ENCODE results near the gene RPAP2. TPM values are rescaled to one million over a fixed set of nuclear protein-coding genes. Genes with fewer than 3 reads are reported as not detected.
"Not testable (repeated sequence)": the region's sequence is repeated elsewhere in the genome, so short reads cannot be mapped to it uniquely, and the experiment has no call there.

Gene RPAP2
- 17.3 and 38.1 TPM in 2 replicates for total RNA-seq (2014; rRNA removed; shearing (Covaris generic))

- DNase-seq (ENCODE audit: low spot score) = peak; percentile 91
- in situ Hi-C loops (cut with HindIII; ENCODE audit: low sequenced_read_pairs) = no loop called here
Measured at GRCh38 chr1:92298573-92299476, at the start of gene RPAP2, which contains the start of gene GLMN. Gene RPAP2, plus strand, starts transcription at chr1:92299059. Its CDS starts 15 bp downstream, at chr1:92299074. Gene GLMN, minus strand, starts transcription at chr1:92298987. Its CDS starts 988 bp downstream, at chr1:92297999.

GRCh38 chr1:92254714-92255113, 44.1 kb upstream of the RPAP2 start:
- in situ Hi-C loops (cut with HindIII; ENCODE audit: low sequenced_read_pairs); DNase-seq (ENCODE audit: low spot score): not testable (repeated sequence)

DNA sequence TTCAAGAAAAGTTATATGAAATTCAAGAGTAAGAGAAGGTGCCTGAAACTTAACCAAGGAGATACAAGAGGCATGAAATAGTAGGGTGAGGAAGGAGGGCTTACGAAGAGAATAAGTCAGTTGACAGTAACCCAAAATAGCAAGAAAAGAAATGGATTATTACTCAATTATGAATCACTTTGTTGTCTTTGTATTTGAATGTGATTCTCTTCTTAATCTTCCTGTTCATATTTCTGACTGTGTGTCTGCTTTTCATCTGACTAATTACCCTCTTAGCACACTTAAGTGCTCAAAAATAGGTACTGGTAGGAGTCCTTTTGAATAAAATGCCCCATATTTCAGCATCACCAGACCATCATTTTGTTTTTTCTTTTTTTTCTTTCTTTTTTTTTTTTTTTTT, 39.5 kb upstream of the RPAP2 start:
- no peak for DNase-seq (ENCODE audit: low spot score)
- in situ Hi-C loops (cut with HindIII; ENCODE audit: low sequenced_read_pairs) = no loop called here

DNA sequence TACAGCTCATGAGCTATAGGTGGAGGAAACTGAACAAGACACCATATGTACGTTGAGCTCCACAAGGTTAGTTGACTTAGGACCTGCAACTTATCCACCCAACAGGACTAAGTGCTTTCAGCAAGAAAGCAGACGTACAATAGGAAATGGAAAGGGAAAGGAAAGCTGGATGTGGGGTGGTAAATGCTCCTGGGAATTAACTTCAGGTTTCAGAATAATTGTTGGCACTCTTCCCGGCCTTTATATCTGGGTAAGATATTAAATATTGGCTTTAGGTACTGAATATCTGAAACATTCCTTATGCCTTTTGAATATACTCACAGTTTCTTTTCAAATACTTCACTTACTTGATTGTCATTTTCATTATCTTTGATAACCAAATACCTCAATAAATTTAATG, 36.3 kb upstream of the RPAP2 start:
- DNase-seq (ENCODE audit: low spot score) = no peak
- in situ Hi-C loops (cut with HindIII; ENCODE audit: low sequenced_read_pairs) = no loop called here

GRCh38 chr1:92273039-92273438, 25.8 kb upstream of the RPAP2 start:
- DNase-seq (ENCODE audit: low spot score) = no peak
- in situ Hi-C loops (cut with HindIII; ENCODE audit: low sequenced_read_pairs) = no loop called here

GRCh38 chr1:92274939-92275338, 23.9 kb upstream of the RPAP2 start:
- DNase-seq (ENCODE audit: low spot score) = no peak
- in situ Hi-C loops (cut with HindIII; ENCODE audit: low sequenced_read_pairs) = no loop called here

GRCh38 chr1:92276082-92276481, 22.8 kb upstream of the RPAP2 start:
- no peak for DNase-seq (ENCODE audit: low spot score)
- in situ Hi-C loops (cut with HindIII; ENCODE audit: low sequenced_read_pairs) = no loop called here

DNA sequence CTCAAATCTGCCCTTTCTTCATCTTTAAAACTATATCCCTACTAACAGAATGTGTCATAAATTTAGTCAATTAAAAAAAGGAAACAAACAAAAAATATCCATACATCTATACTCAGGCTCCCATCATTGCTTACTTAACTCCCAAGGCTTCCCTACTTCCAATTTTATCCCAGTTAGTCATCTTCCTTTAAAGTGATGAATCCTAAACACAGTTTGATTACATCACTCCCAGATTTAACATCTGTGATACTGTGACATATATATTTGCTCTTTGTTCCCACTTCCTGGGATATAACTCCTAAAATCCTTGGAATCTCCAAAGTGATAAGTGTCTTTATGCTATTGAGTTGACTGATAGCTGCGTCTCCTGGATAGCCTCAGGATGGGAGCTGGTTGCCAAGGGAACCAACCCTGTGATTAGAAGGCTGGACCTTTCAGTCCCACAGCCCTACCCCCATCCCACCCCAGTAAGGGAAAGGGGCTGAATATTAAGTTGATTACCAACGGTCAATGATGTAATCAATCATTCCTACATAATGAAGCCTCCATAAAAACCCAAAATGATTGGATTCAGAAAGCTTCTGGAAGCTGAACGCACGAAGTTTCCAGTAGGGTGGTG, 21.6 kb upstream of the RPAP2 start:
- in situ Hi-C loops (cut with HindIII; ENCODE audit: low sequenced_read_pairs) = no loop called here
- no peak for DNase-seq (ENCODE audit: low spot score)

DNA sequence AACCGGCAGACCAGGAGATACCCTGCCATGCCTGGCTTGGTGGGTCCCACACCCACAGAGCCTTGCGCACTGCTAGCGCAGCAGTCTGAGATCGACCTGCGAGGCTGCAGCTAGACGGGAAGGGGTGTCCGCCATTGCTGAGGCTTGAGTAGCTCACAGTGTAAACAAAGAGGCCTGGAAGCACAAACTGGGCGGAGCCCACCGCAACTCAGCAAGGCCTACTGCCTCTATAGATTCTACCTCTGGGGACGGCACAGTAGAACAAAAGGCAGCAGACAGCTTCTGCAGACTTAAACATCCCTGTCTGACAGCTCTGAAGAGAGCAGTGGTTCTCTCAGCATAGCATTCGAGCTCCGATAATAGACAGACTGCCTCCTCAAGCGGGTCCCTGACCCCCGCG, 19.1 kb upstream of the RPAP2 start:
- DNase-seq (ENCODE audit: low spot score); in situ Hi-C loops (cut with HindIII; ENCODE audit: low sequenced_read_pairs): not testable (repeated sequence)

DNA sequence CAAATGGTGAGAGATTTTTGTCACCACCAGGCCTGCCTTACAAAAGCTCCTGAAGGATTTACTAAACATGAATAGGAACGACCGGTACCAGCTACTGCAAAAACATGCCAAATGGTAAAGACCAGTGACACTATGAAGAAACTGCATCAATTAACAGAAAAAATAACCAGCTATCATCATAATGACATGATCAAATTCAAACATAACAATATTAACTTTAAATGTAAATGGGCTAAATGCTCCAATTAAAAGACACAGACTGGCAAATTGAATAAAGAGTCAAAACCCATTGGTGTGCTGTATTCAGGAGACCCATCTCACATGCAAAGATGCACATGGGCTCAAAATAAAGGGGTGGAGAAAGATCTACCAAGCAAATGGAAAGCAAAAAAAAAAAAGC, 17.4 kb upstream of the RPAP2 start:
- DNase-seq (ENCODE audit: low spot score); in situ Hi-C loops (cut with HindIII; ENCODE audit: low sequenced_read_pairs): not testable (repeated sequence)

- peak; percentile 88 for DNase-seq (ENCODE audit: low spot score)
- in situ Hi-C loops (cut with HindIII; ENCODE audit: low sequenced_read_pairs) = no loop called here
Measured at GRCh38 chr1:92291372-92291999, 7.4 kb upstream of the RPAP2 start.

- in situ Hi-C loops (cut with HindIII; ENCODE audit: low sequenced_read_pairs) = no loop called here
Measured at GRCh38 chr1:92298213-92298572, 666 bp upstream of the RPAP2 start.

DNA sequence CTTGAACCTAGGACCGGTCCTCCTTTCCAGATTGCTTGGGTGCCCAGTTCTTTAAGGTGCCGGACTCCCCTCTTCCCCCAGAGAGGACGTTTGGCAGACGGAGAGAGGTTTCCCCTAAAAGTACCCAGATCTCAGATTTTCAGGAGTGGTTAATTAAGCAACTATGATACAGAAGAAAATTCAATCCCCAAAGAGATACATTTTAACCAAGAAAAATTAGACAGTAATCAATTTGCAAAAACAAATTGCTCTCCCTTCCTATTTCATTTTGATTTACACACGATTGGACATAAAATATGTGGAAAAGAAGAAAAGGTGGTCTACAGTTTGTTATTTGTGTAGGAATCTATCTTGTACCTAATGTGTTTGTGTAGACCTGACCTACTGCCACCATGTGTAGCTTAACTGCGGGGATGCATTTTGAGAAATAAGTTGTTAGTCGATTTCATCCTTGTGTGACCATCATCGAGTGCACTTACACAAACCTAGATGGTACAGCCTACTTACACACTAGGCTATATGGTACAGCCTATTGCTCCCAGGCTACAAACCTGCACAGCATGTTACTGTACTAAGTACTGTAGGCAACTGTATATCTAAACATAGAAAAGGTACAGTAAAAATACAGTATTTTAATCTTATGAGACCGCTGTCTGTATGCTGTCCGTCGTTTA, 755 bp downstream of the RPAP2 start:
- DNase-seq (ENCODE audit: low spot score) = peak; percentile 30
- in situ Hi-C loops (cut with HindIII; ENCODE audit: low sequenced_read_pairs) = no loop called here

More at GRCh38 chr1:92298213-92298572, 666 bp upstream of the RPAP2 start:
- no peak for DNase-seq (ENCODE audit: low spot score)

DNA sequence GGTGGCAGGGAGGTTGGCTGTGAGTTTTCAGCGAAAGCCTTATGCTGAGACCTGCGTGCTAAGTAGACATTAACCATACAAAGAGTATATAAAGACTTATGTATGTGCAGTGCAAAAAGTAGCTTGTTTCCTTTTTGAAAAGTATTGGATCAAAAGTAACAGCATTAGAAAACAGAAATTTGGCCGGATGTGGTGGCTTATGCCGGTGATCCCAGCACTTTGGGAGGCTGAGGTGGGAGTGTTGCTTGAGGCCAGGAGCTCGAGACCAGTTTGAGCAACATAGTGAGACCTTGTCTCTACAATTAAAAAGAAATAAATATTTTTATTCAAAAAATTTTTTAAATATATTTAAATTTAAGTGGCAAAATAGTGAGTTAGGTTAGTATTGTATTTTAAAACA, 2.2 kb downstream of the RPAP2 start:
- DNase-seq (ENCODE audit: low spot score) = no peak
- in situ Hi-C loops (cut with HindIII; ENCODE audit: low sequenced_read_pairs) = no loop called here

- no peak for DNase-seq (ENCODE audit: low spot score)
- in situ Hi-C loops (cut with HindIII; ENCODE audit: low sequenced_read_pairs) = no loop called here
Measured at GRCh38 chr1:92306020-92306419, 7.2 kb downstream of the RPAP2 start.

DNA sequence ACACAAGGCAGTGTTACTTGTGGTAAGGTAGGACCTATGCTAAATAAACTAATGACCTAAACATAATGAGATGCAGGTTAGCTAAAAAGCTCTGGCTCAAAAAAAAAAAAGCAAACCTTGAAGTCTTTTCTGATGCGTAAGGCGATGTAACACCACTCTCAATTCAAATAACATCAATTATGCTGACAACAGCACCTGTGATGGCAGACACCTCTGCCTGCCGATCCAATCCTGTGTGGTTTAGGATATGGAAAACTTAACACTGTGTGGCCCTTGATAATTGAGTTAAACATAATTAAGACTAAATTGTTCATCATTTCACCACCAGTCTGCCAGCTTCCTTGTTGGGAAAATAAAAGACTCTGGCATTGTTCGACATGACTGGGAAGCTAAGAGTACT, 9.1 kb downstream of the RPAP2 start:
- in situ Hi-C loops (cut with HindIII; ENCODE audit: low sequenced_read_pairs) = no loop called here

DNA sequence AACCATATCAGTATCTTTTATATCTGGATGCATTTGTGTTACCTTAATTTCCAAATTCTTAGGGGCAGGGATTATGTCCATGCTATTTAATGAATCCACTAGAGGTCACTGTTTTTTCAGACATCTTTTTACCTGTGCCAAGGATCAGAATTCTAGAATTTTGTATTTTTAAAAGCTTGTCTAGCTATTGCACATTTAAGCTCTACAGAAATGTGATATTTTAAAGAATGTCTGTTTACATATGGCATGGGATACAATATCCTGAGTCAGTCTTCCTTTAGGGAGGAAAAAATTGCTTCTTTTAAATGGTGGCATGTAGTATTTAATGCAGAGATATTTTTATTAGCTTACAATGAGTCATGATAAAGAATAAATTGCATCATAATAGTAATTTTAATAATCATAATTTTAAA, 11.3 kb downstream of the RPAP2 start:
- in situ Hi-C loops (cut with HindIII; ENCODE audit: low sequenced_read_pairs) = no loop called here
- DNase-seq (ENCODE audit: low spot score) = peak; percentile 64

More for the DNA sequence above, 9.1 kb downstream of the RPAP2 start:
- no peak for DNase-seq (ENCODE audit: low spot score)

- DNase-seq (ENCODE audit: low spot score) = no peak
- in situ Hi-C loops (cut with HindIII; ENCODE audit: low sequenced_read_pairs) = no loop called here
Measured at GRCh38 chr1:92314024-92314423, 15.2 kb downstream of the RPAP2 start.

DNA sequence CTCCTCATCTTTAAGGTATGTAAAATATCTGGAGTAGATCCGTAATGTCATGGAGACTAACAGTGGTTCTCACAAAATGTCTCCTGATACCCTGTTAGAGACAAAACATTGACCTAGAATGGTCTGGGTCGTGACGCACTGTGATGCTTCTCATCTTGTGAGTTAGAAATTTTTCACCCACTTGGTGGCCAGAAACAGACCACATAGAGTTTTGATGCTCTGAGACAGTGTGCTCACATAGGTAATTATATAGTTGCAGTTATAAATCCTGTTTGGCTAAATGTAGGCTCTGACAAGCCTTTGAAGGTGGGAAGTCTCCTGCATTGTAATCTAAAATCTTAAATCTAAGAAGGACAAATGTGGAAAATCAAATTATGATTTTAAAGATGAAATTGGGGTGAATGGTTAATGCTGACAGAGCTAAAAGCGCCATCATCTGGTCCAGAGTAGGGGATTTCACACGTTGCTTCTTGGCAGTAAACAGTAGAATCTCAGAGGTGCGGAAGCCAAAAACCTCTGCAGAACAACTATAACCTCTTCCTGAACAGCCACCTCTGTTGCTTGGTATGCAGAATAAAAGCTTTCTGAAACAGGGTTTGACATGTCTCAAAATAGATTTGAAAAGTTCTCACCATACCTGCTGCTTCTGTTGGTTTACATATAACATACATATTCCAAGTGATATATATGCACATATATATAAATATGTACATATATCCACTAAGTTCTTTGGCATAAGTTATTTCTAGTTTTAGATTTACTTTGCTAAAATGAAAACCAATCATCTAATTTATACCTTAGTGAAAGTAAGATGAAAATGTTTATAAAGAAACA, 17.1 kb downstream of the RPAP2 start:
- in situ Hi-C loops (cut with HindIII; ENCODE audit: low sequenced_read_pairs) = no loop called here
- no peak for DNase-seq (ENCODE audit: low spot score)

Measured in G401 (cell line).